ENCODE results near the gene LGR6. TPM values are rescaled to one million over a fixed set of nuclear protein-coding genes. Genes with fewer than 3 reads are reported as not detected.
"Not testable (repeated sequence)": the region's sequence is repeated elsewhere in the genome, so short reads cannot be mapped to it uniquely, and the experiment has no call there.

LGR6 gene, protein sequence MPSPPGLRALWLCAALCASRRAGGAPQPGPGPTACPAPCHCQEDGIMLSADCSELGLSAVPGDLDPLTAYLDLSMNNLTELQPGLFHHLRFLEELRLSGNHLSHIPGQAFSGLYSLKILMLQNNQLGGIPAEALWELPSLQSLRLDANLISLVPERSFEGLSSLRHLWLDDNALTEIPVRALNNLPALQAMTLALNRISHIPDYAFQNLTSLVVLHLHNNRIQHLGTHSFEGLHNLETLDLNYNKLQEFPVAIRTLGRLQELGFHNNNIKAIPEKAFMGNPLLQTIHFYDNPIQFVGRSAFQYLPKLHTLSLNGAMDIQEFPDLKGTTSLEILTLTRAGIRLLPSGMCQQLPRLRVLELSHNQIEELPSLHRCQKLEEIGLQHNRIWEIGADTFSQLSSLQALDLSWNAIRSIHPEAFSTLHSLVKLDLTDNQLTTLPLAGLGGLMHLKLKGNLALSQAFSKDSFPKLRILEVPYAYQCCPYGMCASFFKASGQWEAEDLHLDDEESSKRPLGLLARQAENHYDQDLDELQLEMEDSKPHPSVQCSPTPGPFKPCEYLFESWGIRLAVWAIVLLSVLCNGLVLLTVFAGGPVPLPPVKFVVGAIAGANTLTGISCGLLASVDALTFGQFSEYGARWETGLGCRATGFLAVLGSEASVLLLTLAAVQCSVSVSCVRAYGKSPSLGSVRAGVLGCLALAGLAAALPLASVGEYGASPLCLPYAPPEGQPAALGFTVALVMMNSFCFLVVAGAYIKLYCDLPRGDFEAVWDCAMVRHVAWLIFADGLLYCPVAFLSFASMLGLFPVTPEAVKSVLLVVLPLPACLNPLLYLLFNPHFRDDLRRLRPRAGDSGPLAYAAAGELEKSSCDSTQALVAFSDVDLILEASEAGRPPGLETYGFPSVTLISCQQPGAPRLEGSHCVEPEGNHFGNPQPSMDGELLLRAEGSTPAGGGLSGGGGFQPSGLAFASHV
- total RNA-seq = under 1 TPM in 1 of 2 experiments, not detected in 1; 0.08 TPM

GRCh38 chr1:202193614-202194327, at the start of gene LGR6:
LGR6 (plus strand) TSS chr1:202193799; CDS start chr1:202193990, 191 bp downstream.
- H3K36me3 Mint-ChIP-seq (ENCODE audit: low read depth) = no peaks in the 10 kb centered on the region
- ATAC-seq = peak; percentile 24
- DNase-seq = no peak
- CTCF ChIA-PET = interaction anchor here (0.9 to 2.6 kb wide), 31 partner anchors 9 to 526 kb away, joined by 3 to 28 read pairs (median 7); no protein-coding TSS in a partner anchor
- peaks cover 34% of the 10 kb centered on the region for H3K27me3 Mint-ChIP-seq (ENCODE audit: low read depth)
- POLR2A ChIA-PET = no interaction called here
- H3K27ac Mint-ChIP-seq = no peak within 1 kb of the TSS
- peaks cover 13% of the 10 kb centered on the region for H3K4me1 Mint-ChIP-seq (ENCODE audit: low read depth)
- no peak within 1 kb of the TSS for H3K4me3 Mint-ChIP-seq
- no peaks in the 10 kb centered on the region for H3K9me3 Mint-ChIP-seq (ENCODE audit: insufficient read depth)

GRCh38 chr1:202144402-202145067, 49.1 kb upstream of the LGR6 start, which contains the start of gene ARL8A:
ARL8A (minus strand) TSS chr1:202144737; CDS start chr1:202144572, 165 bp downstream.
- CTCF ChIA-PET = interaction anchor here (1.5 to 6.4 kb wide), 4 partner anchors 10 to 248 kb away, joined by 3 to 39 read pairs (median 19); partner anchors contain the start of gene PTPN7
- peak; percentile 85 for ATAC-seq
- POLR2A ChIA-PET = interaction anchor here (1.1 to 8.4 kb wide), 2 partner anchors 15 to 21 kb away, joined by 3 to 103 read pairs; partner anchors contain the start of gene PTPN7
- peak within 1 kb of the TSS; percentile 94 for H3K27ac Mint-ChIP-seq
- H3K36me3 Mint-ChIP-seq (ENCODE audit: low read depth) = peaks cover 32% of the 10 kb centered on the region
- peak within 1 kb of the TSS; percentile 98 for H3K4me3 Mint-ChIP-seq
- DNase-seq = peak; percentile 74
- H3K9me3 Mint-ChIP-seq (ENCODE audit: insufficient read depth) = no peaks in the 10 kb centered on the region
- H3K27me3 Mint-ChIP-seq (ENCODE audit: low read depth) = no peaks in the 10 kb centered on the region
- peaks cover 28% of the 10 kb centered on the region for H3K4me1 Mint-ChIP-seq (ENCODE audit: low read depth)

GRCh38 chr1:202145068-202145743, 48.4 kb upstream of the LGR6 start:
- ChIA-PET POLR2A (interaction anchor here (1.1 to 8.4 kb wide), 2 partner anchors 14 to 20 kb away, joined by 3 to 103 read pairs; partner anchors contain the start of gene PTPN7), CTCF (interaction anchor here (1.6 to 6.4 kb wide), 5 partner anchors 10 to 16 kb away, joined by 4 to 39 read pairs (median 19); partner anchors contain the start of gene PTPN7)
- Mint-ChIP-seq H3K9me3 (ENCODE audit: insufficient read depth) (no peaks in the 10 kb centered on the region), H3K27ac (peak overlapping the region; percentile 89), H3K4me1 (ENCODE audit: low read depth) (peaks cover 29% of the 10 kb centered on the region), H3K27me3 (ENCODE audit: low read depth) (no peaks in the 10 kb centered on the region), H3K36me3 (ENCODE audit: low read depth) (peaks cover 33% of the 10 kb centered on the region), H3K4me3 (peak overlapping the region; percentile 74)
- DNase-seq (peak; percentile 49), ATAC-seq (peak; percentile 22)

- Mint-ChIP-seq H3K27ac (peak overlapping the region; percentile 89), H3K4me1 (ENCODE audit: low read depth) (peaks cover 31% of the 10 kb centered on the region), H3K4me3 (peak overlapping the region; percentile 74), H3K36me3 (ENCODE audit: low read depth) (peaks cover 33% of the 10 kb centered on the region)
- ChIA-PET POLR2A (interaction anchor here (0.8 to 8.4 kb wide), 2 partner anchors 11 to 14 kb away, joined by 3 to 103 read pairs; partner anchors contain the start of gene PTPN7), CTCF (interaction anchor here (1.6 to 6.4 kb wide), 3 partner anchors 11 to 16 kb away, joined by 4 to 39 read pairs (median 16); partner anchors contain the start of gene PTPN7)
- H3K27me3 Mint-ChIP-seq (ENCODE audit: low read depth); DNase-seq; H3K9me3 Mint-ChIP-seq (ENCODE audit: insufficient read depth); ATAC-seq: not testable (repeated sequence)
Observed at GRCh38 chr1:202145744-202146140, 47.9 kb upstream of the LGR6 start.

- POLR2A ChIA-PET = interaction anchor here (0.8 to 8.4 kb wide), 2 partner anchors 11 to 13 kb away, joined by 3 to 103 read pairs; partner anchors contain the start of gene PTPN7
- Mint-ChIP-seq H3K4me1 (ENCODE audit: low read depth) (peaks cover 36% of the 10 kb centered on the region), H3K36me3 (ENCODE audit: low read depth) (peaks cover 39% of the 10 kb centered on the region), H3K4me3 (no peak overlapping the region), H3K27me3 (ENCODE audit: low read depth) (no peaks in the 10 kb centered on the region), H3K27ac (peak overlapping the region; percentile 43), H3K9me3 (ENCODE audit: insufficient read depth) (no peaks in the 10 kb centered on the region)
- CTCF ChIA-PET = interaction anchor here (1.6 to 6.4 kb wide), 3 partner anchors 10 to 15 kb away, joined by 4 to 39 read pairs (median 16); partner anchors contain the start of gene PTPN7
- ATAC-seq (no peak), DNase-seq (no peak)
Observed at GRCh38 chr1:202146279-202146678, 47.3 kb upstream of the LGR6 start.

- POLR2A ChIA-PET = interaction anchor here (8.4 kb wide), 1 partner anchor 12 kb away, joined by 103 read pairs; the partner anchor contains the start of gene PTPN7
- H3K36me3 Mint-ChIP-seq (ENCODE audit: low read depth) = peaks cover 42% of the 10 kb centered on the region
- H3K9me3 Mint-ChIP-seq (ENCODE audit: insufficient read depth) = no peaks in the 10 kb centered on the region
- peaks cover 37% of the 10 kb centered on the region for H3K4me1 Mint-ChIP-seq (ENCODE audit: low read depth)
- ATAC-seq (no peak), DNase-seq (no peak)
- CTCF ChIA-PET = interaction anchor here (1.6 to 6.4 kb wide), 3 partner anchors 9 to 14 kb away, joined by 4 to 39 read pairs (median 16); partner anchors contain the start of gene PTPN7
- no peak overlapping the region for H3K4me3 Mint-ChIP-seq
- no peaks in the 10 kb centered on the region for H3K27me3 Mint-ChIP-seq (ENCODE audit: low read depth)
- no peak overlapping the region for H3K27ac Mint-ChIP-seq
Observed at GRCh38 chr1:202146993-202147392, 46.6 kb upstream of the LGR6 start.

DNA sequence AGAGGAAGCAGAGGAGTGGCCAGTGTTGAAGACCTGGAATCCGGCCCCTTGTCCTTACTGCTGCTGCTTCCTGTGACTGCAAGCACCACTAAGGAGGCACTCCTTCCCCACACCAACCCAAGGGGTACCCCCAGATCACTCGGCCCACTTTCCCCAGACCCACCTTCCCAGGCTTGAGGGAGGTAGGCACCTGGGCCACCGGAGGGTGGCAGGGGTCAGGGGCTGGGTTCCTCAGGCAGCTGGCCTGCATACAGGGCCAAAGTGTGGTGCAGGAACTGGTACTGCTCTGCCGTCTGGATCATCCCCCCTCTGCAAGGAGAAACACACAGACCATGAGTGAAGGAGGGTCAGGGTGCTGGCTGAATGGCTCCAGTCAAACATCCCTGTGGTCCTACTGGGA, 45.2 kb upstream of the LGR6 start:
- no peaks in the 10 kb centered on the region for H3K27me3 Mint-ChIP-seq (ENCODE audit: low read depth)
- CTCF ChIA-PET = interaction anchor here (0.9 to 6.4 kb wide), 3 partner anchors 13 to 22 kb away, joined by 3 to 39 read pairs (median 16); partner anchors contain the start of gene PTPN7
- H3K36me3 Mint-ChIP-seq (ENCODE audit: low read depth) = peaks cover 55% of the 10 kb centered on the region
- no peak for DNase-seq
- POLR2A ChIA-PET = interaction anchor here (1.5 to 8.4 kb wide), 2 partner anchors 11 to 17 kb away, joined by 3 to 103 read pairs; partner anchors contain the start of gene PTPN7
- H3K27ac Mint-ChIP-seq = peak overlapping the region; percentile 74
- H3K4me3 Mint-ChIP-seq = no peak overlapping the region
- H3K4me1 Mint-ChIP-seq (ENCODE audit: low read depth) = peaks cover 25% of the 10 kb centered on the region
- no peaks in the 10 kb centered on the region for H3K9me3 Mint-ChIP-seq (ENCODE audit: insufficient read depth)
- ATAC-seq = no peak

GRCh38 chr1:202149566-202149965, 44.0 kb upstream of the LGR6 start:
- no peak overlapping the region for H3K27ac Mint-ChIP-seq
- CTCF ChIA-PET = interaction anchor here (1.0 kb wide), 1 partner anchor 35 kb away, joined by 3 read pairs; no protein-coding TSS in a partner anchor

DNA sequence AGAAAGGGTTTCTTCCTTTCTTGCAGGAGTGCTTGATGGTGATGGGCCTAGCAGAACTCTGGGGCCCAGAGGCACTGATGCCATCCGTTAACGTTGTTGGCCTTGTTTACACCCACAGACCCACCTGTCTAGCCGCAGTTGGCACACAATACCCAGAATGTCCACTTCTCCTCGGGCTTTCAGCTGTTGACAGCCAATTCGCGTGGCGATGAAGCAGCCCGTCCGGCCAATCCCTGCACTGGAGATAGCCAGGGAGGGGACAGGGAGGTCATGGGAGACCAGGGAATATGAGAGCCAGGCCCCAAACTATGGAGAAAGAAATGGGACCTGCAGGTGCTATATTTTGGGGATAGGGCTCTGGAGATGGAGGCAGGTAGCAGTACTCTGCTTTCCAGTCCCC, 43.4 kb upstream of the LGR6 start:
- H3K36me3 Mint-ChIP-seq (ENCODE audit: low read depth) = peaks cover 65% of the 10 kb centered on the region
- CTCF ChIA-PET = interaction anchor here (1.0 kb wide), 1 partner anchor 34 kb away, joined by 3 read pairs; no protein-coding TSS in a partner anchor
- no peak overlapping the region for H3K4me3 Mint-ChIP-seq
- H3K9me3 Mint-ChIP-seq (ENCODE audit: insufficient read depth) = no peaks in the 10 kb centered on the region
- peaks cover 30% of the 10 kb centered on the region for H3K4me1 Mint-ChIP-seq (ENCODE audit: low read depth)
- POLR2A ChIA-PET = interaction anchor here (8.4 kb wide), 1 partner anchor 9 kb away, joined by 103 read pairs; the partner anchor contains the start of gene PTPN7
- no peak for DNase-seq
- H3K27ac Mint-ChIP-seq = no peak overlapping the region
- no peaks in the 10 kb centered on the region for H3K27me3 Mint-ChIP-seq (ENCODE audit: low read depth)
- ATAC-seq = no peak

More at GRCh38 chr1:202149566-202149965, 44.0 kb upstream of the LGR6 start:
- ATAC-seq (no peak), DNase-seq (no peak)
- Mint-ChIP-seq H3K4me1 (ENCODE audit: low read depth) (peaks cover 25% of the 10 kb centered on the region), H3K9me3 (ENCODE audit: insufficient read depth) (no peaks in the 10 kb centered on the region), H3K36me3 (ENCODE audit: low read depth) (peaks cover 59% of the 10 kb centered on the region), H3K27me3 (ENCODE audit: low read depth) (no peaks in the 10 kb centered on the region), H3K4me3 (no peak overlapping the region)
- POLR2A ChIA-PET = interaction anchor here (8.4 kb wide), 1 partner anchor 10 kb away, joined by 103 read pairs; the partner anchor contains the start of gene PTPN7
